Dendritic cell treated with granulocyte-macrophage colony-stimulating factor and Interleukin-4, amounts not matched to agents 40 ng/mL and 50 ng/mL, for 4 days (primary cell): ENCODE measurements around the gene SNRPA1.
A peak's percentile ranks its signal among the peaks of the same experiment; 100 is the strongest.
"Not testable (repeated sequence)": the region's sequence is repeated elsewhere in the genome, so short reads cannot be mapped to it uniquely, and the experiment has no call there.

Source experiments
- H3K27ac Mint-ChIP-seq: one replicate; pipeline ENCODE4 v1.8.0; 2022; ENCODE audit warnings: mild to moderate bottlenecking, mixed read lengths
- H3K27me3 Mint-ChIP-seq: one replicate; pipeline ENCODE4 v1.8.0; 2022; ENCODE audit warnings: mild to moderate bottlenecking, mixed read lengths
- H3K36me3 Mint-ChIP-seq: one replicate; pipeline ENCODE4 v1.8.0; 2022; ENCODE audit warnings: low read depth, mixed read lengths
- H3K4me1 Mint-ChIP-seq: one replicate; pipeline ENCODE4 v1.8.0; 2022; ENCODE audit warnings: low read depth, mixed read lengths
- H3K4me3 Mint-ChIP-seq: one replicate; pipeline ENCODE4 v1.8.0; 2022; ENCODE audit warnings: mild to moderate bottlenecking, moderate library complexity, mixed read lengths
- H3K9me3 Mint-ChIP-seq: one replicate; pipeline ENCODE4 v1.8.0; 2022; ENCODE audit warnings: mixed read lengths
- intact Hi-C: fragments of 100-400 bp; cut with micrococcal nuclease; formaldehyde crosslinking; loops from one replicate; pipeline ENCODE4 v1.15.0; 2022

The SNRPA1 gene

GRCh38 chr15:101295607-101296161 lies 636 bp upstream of the SNRPA1 start:
- Mint-ChIP-seq H3K9me3 (no peaks in the 10 kb centered on the region), H3K36me3 (peaks cover 21% of the 10 kb centered on the region), H3K4me3 (peak overlapping the region; percentile 85), H3K4me1 (peaks cover 14% of the 10 kb centered on the region), H3K27ac (peak overlapping the region; percentile 83), H3K27me3 (no peaks in the 10 kb centered on the region)
- intact Hi-C loops = loop anchor here (1.0 to 2.0 kb wide), 2 partner anchors 19 to 357 kb away; partner anchors contain the start of genes SELENOS and TM2D3

GRCh38 chr15:101293122-101293521 lies 1.9 kb downstream of the SNRPA1 start:
- Mint-ChIP-seq H3K27ac (peak overlapping the region; percentile 83), H3K36me3 (peaks cover 46% of the 10 kb centered on the region), H3K4me1 (peaks cover 21% of the 10 kb centered on the region), H3K9me3 (no peaks in the 10 kb centered on the region), H3K4me3 (peak overlapping the region; percentile 85), H3K27me3 (no peaks in the 10 kb centered on the region)
- intact Hi-C loops = no loop called here

- Mint-ChIP-seq H3K9me3 (no peaks in the 10 kb centered on the region), H3K4me3 (no peak overlapping the region), H3K36me3 (peaks cover 68% of the 10 kb centered on the region), H3K27me3 (no peaks in the 10 kb centered on the region), H3K27ac (no peak overlapping the region), H3K4me1 (peaks cover 18% of the 10 kb centered on the region)
- intact Hi-C loops = no loop called here
Measured at GRCh38 chr15:101288905-101289513, 6.0 kb downstream of the SNRPA1 start.

- H3K4me3 Mint-ChIP-seq, H3K27ac Mint-ChIP-seq, H3K9me3 Mint-ChIP-seq, H3K27me3 Mint-ChIP-seq, H3K4me1 Mint-ChIP-seq, intact Hi-C loops: not testable (repeated sequence)
- H3K36me3 Mint-ChIP-seq = peaks cover 84% of the 10 kb centered on the region
Measured at GRCh38 chr15:101287342-101287741, 7.7 kb downstream of the SNRPA1 start.

- Mint-ChIP-seq H3K4me3 (no peak overlapping the region), H3K27ac (no peak overlapping the region), H3K9me3 (no peaks in the 10 kb centered on the region), H3K27me3 (no peaks in the 10 kb centered on the region), H3K36me3 (peaks cover 92% of the 10 kb centered on the region), H3K4me1 (peaks cover 8% of the 10 kb centered on the region)
- intact Hi-C loops = no loop called here
Measured at GRCh38 chr15:101286471-101287114, 8.5 kb downstream of the SNRPA1 start.

- no peaks in the 10 kb centered on the region for H3K27me3 Mint-ChIP-seq
- no peaks in the 10 kb centered on the region for H3K9me3 Mint-ChIP-seq
- H3K36me3 Mint-ChIP-seq = peaks cover 93% of the 10 kb centered on the region
- intact Hi-C loops = no loop called here
- no peak overlapping the region for H3K4me3 Mint-ChIP-seq
- H3K27ac Mint-ChIP-seq = no peak overlapping the region
- peaks cover 7% of the 10 kb centered on the region for H3K4me1 Mint-ChIP-seq
Measured at GRCh38 chr15:101283931-101284330, 11.1 kb downstream of the SNRPA1 start.

- intact Hi-C loops = no loop called here
- Mint-ChIP-seq H3K4me3 (no peak overlapping the region), H3K9me3 (no peaks in the 10 kb centered on the region), H3K4me1 (peaks cover 14% of the 10 kb centered on the region), H3K27me3 (no peaks in the 10 kb centered on the region), H3K27ac (no peak overlapping the region), H3K36me3 (peaks cover 70% of the 10 kb centered on the region)
Measured at GRCh38 chr15:101280007-101280406, 15.0 kb downstream of the SNRPA1 start.

GRCh38 chr15:101277943-101278564 lies 17.0 kb downstream of the SNRPA1 start:
- Mint-ChIP-seq H3K4me1 (peaks cover 14% of the 10 kb centered on the region), H3K36me3 (peaks cover 70% of the 10 kb centered on the region), H3K4me3 (peak overlapping the region; percentile 97), H3K27me3 (no peaks in the 10 kb centered on the region), H3K9me3 (no peaks in the 10 kb centered on the region), H3K27ac (peak overlapping the region; percentile 89)
- intact Hi-C loops = loop anchor here (2.0 to 5.0 kb wide), 3 partner anchors 17 to 676 kb away; partner anchors contain the start of genes ASB7, LINS1, SNRPA1 and TARS3

- H3K36me3 Mint-ChIP-seq = peaks cover 70% of the 10 kb centered on the region
- peaks cover 14% of the 10 kb centered on the region for H3K4me1 Mint-ChIP-seq
- no peaks in the 10 kb centered on the region for H3K27me3 Mint-ChIP-seq
- intact Hi-C loops = loop anchor here (2.0 to 5.0 kb wide), 3 partner anchors 18 to 675 kb away; partner anchors contain the start of genes ASB7, LINS1, SNRPA1 and TARS3
- peak within 1 kb of the TSS; percentile 97 for H3K4me3 Mint-ChIP-seq
- peak within 1 kb of the TSS; percentile 89 for H3K27ac Mint-ChIP-seq
- no peaks in the 10 kb centered on the region for H3K9me3 Mint-ChIP-seq
Measured at GRCh38 chr15:101277038-101277822, 17.8 kb downstream of the SNRPA1 start, which contains the start of gene SELENOS. SELENOS (minus strand) TSS chr15:101277485; CDS start chr15:101277417, 68 bp downstream.

GRCh38 chr15:101276501-101277037 lies 18.5 kb downstream of the SNRPA1 start:
- no peaks in the 10 kb centered on the region for H3K27me3 Mint-ChIP-seq
- peaks cover 70% of the 10 kb centered on the region for H3K36me3 Mint-ChIP-seq
- peaks cover 14% of the 10 kb centered on the region for H3K4me1 Mint-ChIP-seq
- peak overlapping the region; percentile 89 for H3K27ac Mint-ChIP-seq
- peak overlapping the region; percentile 97 for H3K4me3 Mint-ChIP-seq
- no peaks in the 10 kb centered on the region for H3K9me3 Mint-ChIP-seq
- intact Hi-C loops = loop anchor here (2.0 to 5.0 kb wide), 3 partner anchors 18 to 674 kb away; partner anchors contain the start of genes ASB7, LINS1, SNRPA1 and TARS3

GRCh38 chr15:101275018-101275417 lies 20.0 kb downstream of the SNRPA1 start:
- peaks cover 70% of the 10 kb centered on the region for H3K36me3 Mint-ChIP-seq
- H3K4me3 Mint-ChIP-seq = no peak overlapping the region
- no peak overlapping the region for H3K27ac Mint-ChIP-seq

GRCh38 chr15:101273534-101273933 lies 21.5 kb downstream of the SNRPA1 start:
- no peak overlapping the region for H3K27ac Mint-ChIP-seq
- H3K4me1 Mint-ChIP-seq = peaks cover 14% of the 10 kb centered on the region
- H3K4me3 Mint-ChIP-seq = no peak overlapping the region
- H3K36me3 Mint-ChIP-seq = peaks cover 75% of the 10 kb centered on the region
- H3K27me3 Mint-ChIP-seq = no peaks in the 10 kb centered on the region
- no peaks in the 10 kb centered on the region for H3K9me3 Mint-ChIP-seq
- intact Hi-C loops = no loop called here

More at GRCh38 chr15:101275018-101275417, 20.0 kb downstream of the SNRPA1 start:
- no peaks in the 10 kb centered on the region for H3K27me3 Mint-ChIP-seq
- peaks cover 14% of the 10 kb centered on the region for H3K4me1 Mint-ChIP-seq
- no peaks in the 10 kb centered on the region for H3K9me3 Mint-ChIP-seq
- intact Hi-C loops = loop anchor here (5.0 kb wide), 2 partner anchors 447 to 673 kb away; partner anchors contain the start of genes ASB7, LINS1 and TARS3

- no peak overlapping the region for H3K27ac Mint-ChIP-seq
- H3K4me3 Mint-ChIP-seq = no peak overlapping the region
- peaks cover 75% of the 10 kb centered on the region for H3K36me3 Mint-ChIP-seq
- no peaks in the 10 kb centered on the region for H3K27me3 Mint-ChIP-seq
- H3K4me1 Mint-ChIP-seq = peaks cover 7% of the 10 kb centered on the region
- intact Hi-C loops = no loop called here
- H3K9me3 Mint-ChIP-seq = no peaks in the 10 kb centered on the region
Measured at GRCh38 chr15:101272584-101272983, 22.5 kb downstream of the SNRPA1 start.
